RWPE1 (cell line): ENCODE results near the gene ALKBH7.

Experiments used
- CTCF ChIA-PET: fragments of 350-600 bp; sonication (Branson Sonifier 250); formaldehyde crosslinking; extraction: SDS; loops from one replicate; lab custom pipeline; 2021; lab: Yijun Ruan, JAX
- POLR2A ChIA-PET: fragments of 400-600 bp; formaldehyde crosslinking; extraction: SDS; loops from one replicate; lab custom pipeline; 2020; ENCODE audit warnings: antibody characterized with exemption; ENCODE audit not compliant: low non-redundant PET; lab: Yijun Ruan, JAX
- DNase-seq: peaks from one replicate; pipeline ENCODE4 v3.0.0; 2012; ENCODE audit warnings: low spot score
- H3K27ac ChIP-seq: fragments of 450-650 bp; 2 replicates; pipeline ENCODE4 v1.5.1; 2017
- CTCF ChIP-seq: fragments of 450-650 bp; conservative IDR thresholded peaks from 2 replicates; pipeline ENCODE4 v1.5.1; 2017; ENCODE audit warnings: low read depth, mild to moderate bottlenecking

Gene ALKBH7

GRCh38 chr19:6364353-6364752 is 8.2 kb upstream of the ALKBH7 start:
- no peak for TF ChIP-seq CTCF
- ChIA-PET POLR2A (no interaction called here), CTCF (no interaction called here)
- no peak overlapping the region for H3K27ac ChIP-seq
- DNase-seq = no peak

GRCh38 chr19:6373096-6373812 is 660 bp downstream of the ALKBH7 start:
- CTCF ChIA-PET = interaction anchor here (0.6 kb wide), 1 partner anchor 9 kb away, joined by 3 read pairs; no protein-coding TSS in a partner anchor
- DNase-seq = peak; percentile 96
- no peak for TF ChIP-seq CTCF
- POLR2A ChIA-PET = interaction anchor here (0.6 to 1.0 kb wide), 4 partner anchors 24 to 157 kb away, joined by 3 to 9 read pairs (median 6); partner anchors contain the start of gene TNFSF9
- H3K27ac ChIP-seq = peak overlapping the region; percentile 98

- peak overlapping the region; percentile 98 for H3K27ac ChIP-seq
- ChIA-PET POLR2A (interaction anchor here (0.6 kb wide), 1 partner anchor 48 kb away, joined by 4 read pairs; no protein-coding TSS in a partner anchor), CTCF (interaction anchor here (0.6 kb wide), 1 partner anchor 9 kb away, joined by 3 read pairs; no protein-coding TSS in a partner anchor)
- no peak for DNase-seq
- TF ChIP-seq CTCF = no peak
Measured at GRCh38 chr19:6373813-6374108, 1.2 kb downstream of the ALKBH7 start.

- POLR2A ChIA-PET = no interaction called here
- DNase-seq = no peak
- TF ChIP-seq CTCF = no peak
- H3K27ac ChIP-seq = peak overlapping the region; percentile 98
- CTCF ChIA-PET = no interaction called here
Measured at GRCh38 chr19:6374161-6374709, 1.6 kb downstream of the ALKBH7 start.

- ChIA-PET POLR2A (interaction anchor here (0.7 kb wide), 1 partner anchor 34 kb away, joined by 3 read pairs; no protein-coding TSS in a partner anchor), CTCF (interaction anchor here (0.7 kb wide), 1 partner anchor 43 kb away, joined by 3 read pairs; no protein-coding TSS in a partner anchor)
- no peak for TF ChIP-seq CTCF
- H3K27ac ChIP-seq = peak overlapping the region; percentile 98
- DNase-seq = no peak
Measured at GRCh38 chr19:6374711-6375410, 2.3 kb downstream of the ALKBH7 start.

- DNase-seq = no peak
- no peak for TF ChIP-seq CTCF
- POLR2A ChIA-PET = interaction anchor here (0.7 kb wide), 1 partner anchor 33 kb away, joined by 3 read pairs; no protein-coding TSS in a partner anchor
- CTCF ChIA-PET = interaction anchor here (0.7 kb wide), 1 partner anchor 42 kb away, joined by 3 read pairs; no protein-coding TSS in a partner anchor
- H3K27ac ChIP-seq = peak within 1 kb of the TSS; percentile 98
Measured at GRCh38 chr19:6375411-6376010, 2.9 kb downstream of the ALKBH7 start, which contains the start of gene PSPN. Gene PSPN (minus strand): TSS chr19:6375933. CDS start chr19:6375849, 84 bp downstream.
